SK-N-SH treated with all-trans-retinoic acid at 6 μM for 48 hours (cell line): Measurements from ENCODE around the gene ZNF689.

Experiments used
- ATAC-seq: fragments of 200-7000 bp; cut with Tn5 transposase; 3 replicates; pipeline ENCODE4 v1.9.1; 2020; ENCODE audit warnings: mild to moderate bottlenecking, moderate library complexity
- ARNTL ChIP-seq: fragments of 450-650 bp; formaldehyde crosslinking; IDR thresholded peaks from 2 replicates; pipeline ENCODE4 v1.5.0; 2020; ENCODE audit warnings: low read depth, mild to moderate bottlenecking, moderate library complexity, borderline replicate concordance
- BACH2 ChIP-seq: fragments of 250-450 bp; sonication (Bioruptor Pico); IDR thresholded peaks from 2 replicates; pipeline ENCODE4 v1.9.0; 2021; ENCODE audit warnings: mild to moderate bottlenecking, borderline replicate concordance
- CSDC2 ChIP-seq: fragments of 250-450 bp; sonication (Bioruptor Pico); IDR thresholded peaks from 2 replicates; pipeline ENCODE4 v1.5.0; 2020; ENCODE audit warnings: mild to moderate bottlenecking, moderate library complexity
- ESRRG ChIP-seq: fragments of 250-450 bp; sonication (Bioruptor Pico); IDR thresholded peaks from 2 replicates; pipeline ENCODE4 v1.6.1; 2021; ENCODE audit warnings: mild to moderate bottlenecking
- GLIS3 ChIP-seq: fragments of 250-450 bp; sonication (Bioruptor Pico); IDR thresholded peaks from 2 replicates; pipeline ENCODE4 v1.5.0; 2020; ENCODE audit warnings: mild to moderate bottlenecking, moderate library complexity
- ISL1 ChIP-seq: fragments of 250-450 bp; sonication (Bioruptor Pico); IDR thresholded peaks from 2 replicates; pipeline ENCODE4 v2.1.2; 2022; ENCODE audit warnings: mild to moderate bottlenecking, moderate library complexity
- PPARA ChIP-seq: fragments of 250-450 bp; sonication (Bioruptor Pico); IDR thresholded peaks from 2 replicates; pipeline ENCODE4 v1.5.0; 2020; ENCODE audit warnings: mild to moderate bottlenecking, borderline replicate concordance
- RARB ChIP-seq: fragments of 250-450 bp; sonication (Bioruptor Pico); IDR thresholded peaks from 2 replicates; pipeline ENCODE4 v1.8.0; 2021; ENCODE audit warnings: mild to moderate bottlenecking, moderate library complexity
- SNAI2 ChIP-seq: fragments of 250-450 bp; sonication (Bioruptor Pico); IDR thresholded peaks from 2 replicates; pipeline ENCODE4 v1.5.0; 2020; ENCODE audit warnings: mild to moderate bottlenecking, moderate library complexity
- TCF4 ChIP-seq: fragments of 250-450 bp; sonication (Bioruptor Pico); IDR thresholded peaks from 2 replicates; pipeline ENCODE4 v1.8.0; 2021; ENCODE audit warnings: mild to moderate bottlenecking, moderate library complexity, borderline replicate concordance
- TOX ChIP-seq: fragments of 250-450 bp; sonication (Bioruptor Pico); IDR thresholded peaks from 2 replicates; pipeline ENCODE4 v1.8.0; 2021; ENCODE audit warnings: mild to moderate bottlenecking, moderate library complexity, borderline replicate concordance
- ZC3H10 ChIP-seq: fragments of 250-450 bp; sonication (Bioruptor Pico); IDR thresholded peaks from 2 replicates; pipeline ENCODE4 v1.5.1; 2021; ENCODE audit warnings: mild to moderate bottlenecking, moderate library complexity
- ZFP3 ChIP-seq: fragments of 250-450 bp; sonication (Bioruptor Pico); IDR thresholded peaks from 2 replicates; pipeline ENCODE4 v1.5.0; 2020; ENCODE audit warnings: mild to moderate bottlenecking, moderate library complexity
- ZFP30 ChIP-seq: fragments of 450-650 bp; formaldehyde crosslinking; IDR thresholded peaks from 2 replicates; pipeline ENCODE4 v1.5.0; 2022; ENCODE audit warnings: mild to moderate bottlenecking, moderate library complexity
- ZNF70 ChIP-seq: fragments of 450-650 bp; formaldehyde crosslinking; IDR thresholded peaks from 2 replicates; pipeline ENCODE4 v1.5.0; 2020; ENCODE audit warnings: mild to moderate bottlenecking, moderate library complexity
- TF ChIP-seq, protein P1 (sequence below): fragments of 250-450 bp; sonication (Bioruptor Pico); IDR thresholded peaks from 2 replicates; pipeline ENCODE4 v1.8.0; 2020; ENCODE audit warnings: mild to moderate bottlenecking, moderate library complexity, borderline replicate concordance
- TF ChIP-seq, protein P2 (sequence below): fragments of 250-450 bp; sonication (Bioruptor Pico); IDR thresholded peaks from 2 replicates; pipeline ENCODE4 v1.5.1; 2021; ENCODE audit warnings: mild to moderate bottlenecking, moderate library complexity
- TF ChIP-seq, protein P3 (sequence below): fragments of 250-450 bp; sonication (Bioruptor Pico); IDR thresholded peaks from 2 replicates; pipeline ENCODE4 v1.5.0; 2020; ENCODE audit warnings: mild to moderate bottlenecking, moderate library complexity
- TF ChIP-seq, protein P4 (sequence below): fragments of 250-450 bp; sonication (Bioruptor Pico); IDR thresholded peaks from 2 replicates; pipeline ENCODE4 v1.5.1; 2020; ENCODE audit warnings: low read depth, mild to moderate bottlenecking, moderate library complexity

The ZNF689 gene

DNA sequence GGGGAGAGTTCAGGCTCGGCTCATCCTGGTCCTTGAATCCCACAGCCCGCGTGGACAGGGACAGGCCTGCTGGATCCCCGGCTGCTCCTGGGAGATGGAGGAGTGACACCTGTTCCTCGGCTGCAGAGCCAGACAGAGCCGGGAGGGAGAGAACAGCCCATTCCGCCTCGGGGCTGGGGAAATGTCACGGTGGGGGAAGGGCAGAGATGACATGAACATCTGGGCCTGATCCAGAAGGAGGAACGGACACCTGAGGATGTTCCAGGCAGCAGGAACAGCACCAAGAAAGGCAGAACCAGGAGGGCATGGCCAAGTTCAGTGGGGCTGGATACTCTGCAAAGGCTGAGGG is 54.1 kb downstream of the ZNF689 start (continued):
- TF ChIP-seq, protein P1, sequence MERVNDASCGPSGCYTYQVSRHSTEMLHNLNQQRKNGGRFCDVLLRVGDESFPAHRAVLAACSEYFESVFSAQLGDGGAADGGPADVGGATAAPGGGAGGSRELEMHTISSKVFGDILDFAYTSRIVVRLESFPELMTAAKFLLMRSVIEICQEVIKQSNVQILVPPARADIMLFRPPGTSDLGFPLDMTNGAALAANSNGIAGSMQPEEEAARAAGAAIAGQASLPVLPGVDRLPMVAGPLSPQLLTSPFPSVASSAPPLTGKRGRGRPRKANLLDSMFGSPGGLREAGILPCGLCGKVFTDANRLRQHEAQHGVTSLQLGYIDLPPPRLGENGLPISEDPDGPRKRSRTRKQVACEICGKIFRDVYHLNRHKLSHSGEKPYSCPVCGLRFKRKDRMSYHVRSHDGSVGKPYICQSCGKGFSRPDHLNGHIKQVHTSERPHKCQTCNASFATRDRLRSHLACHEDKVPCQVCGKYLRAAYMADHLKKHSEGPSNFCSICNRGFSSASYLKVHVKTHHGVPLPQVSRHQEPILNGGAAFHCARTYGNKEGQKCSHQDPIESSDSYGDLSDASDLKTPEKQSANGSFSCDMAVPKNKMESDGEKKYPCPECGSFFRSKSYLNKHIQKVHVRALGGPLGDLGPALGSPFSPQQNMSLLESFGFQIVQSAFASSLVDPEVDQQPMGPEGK (CRISPR knock-in tag): no peak
- TF ChIP-seq ZNF70 (CRISPR knock-in tag): no peak

DNA sequence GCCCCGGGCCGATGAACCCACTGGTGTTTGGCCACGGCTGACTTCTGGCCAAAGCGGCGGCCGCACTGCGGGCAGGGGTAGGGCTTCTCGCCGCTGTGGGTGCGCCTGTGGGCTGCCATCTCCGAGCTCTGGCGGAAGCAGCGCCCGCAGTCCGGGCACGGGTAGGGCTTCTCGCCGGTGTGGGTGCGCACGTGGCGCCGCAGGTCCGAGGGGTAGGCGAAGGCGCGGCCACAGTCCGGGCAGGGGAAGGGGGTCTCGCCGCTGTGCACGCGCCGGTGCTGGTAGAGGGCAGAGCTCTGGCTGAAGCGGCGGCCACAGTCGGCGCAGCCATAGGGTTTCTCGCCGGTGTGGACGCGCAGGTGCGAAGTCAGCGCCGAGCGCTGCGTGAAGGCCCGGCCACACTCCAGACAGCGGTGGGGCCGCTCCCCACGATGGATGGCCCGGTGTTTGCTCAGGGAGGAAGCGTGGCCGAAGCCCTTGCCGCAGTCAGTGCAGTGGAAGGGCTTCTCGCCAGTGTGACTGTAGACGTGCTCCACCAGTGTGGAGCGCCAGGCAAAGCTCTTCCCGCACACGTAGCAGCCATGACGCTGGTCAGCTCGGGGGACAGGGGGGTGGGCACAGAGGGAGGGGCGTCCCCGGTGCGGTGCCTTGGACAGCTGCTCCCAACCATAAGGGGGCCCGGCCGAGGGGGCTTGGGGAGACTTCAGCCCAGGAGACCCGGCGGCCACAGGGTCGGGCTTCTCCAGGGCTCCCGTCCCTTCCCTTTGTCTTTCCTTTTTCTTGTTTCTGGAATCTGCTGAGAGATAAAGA is 54.7 kb downstream of the ZNF689 start:
- no peak for ATAC-seq

DNA sequence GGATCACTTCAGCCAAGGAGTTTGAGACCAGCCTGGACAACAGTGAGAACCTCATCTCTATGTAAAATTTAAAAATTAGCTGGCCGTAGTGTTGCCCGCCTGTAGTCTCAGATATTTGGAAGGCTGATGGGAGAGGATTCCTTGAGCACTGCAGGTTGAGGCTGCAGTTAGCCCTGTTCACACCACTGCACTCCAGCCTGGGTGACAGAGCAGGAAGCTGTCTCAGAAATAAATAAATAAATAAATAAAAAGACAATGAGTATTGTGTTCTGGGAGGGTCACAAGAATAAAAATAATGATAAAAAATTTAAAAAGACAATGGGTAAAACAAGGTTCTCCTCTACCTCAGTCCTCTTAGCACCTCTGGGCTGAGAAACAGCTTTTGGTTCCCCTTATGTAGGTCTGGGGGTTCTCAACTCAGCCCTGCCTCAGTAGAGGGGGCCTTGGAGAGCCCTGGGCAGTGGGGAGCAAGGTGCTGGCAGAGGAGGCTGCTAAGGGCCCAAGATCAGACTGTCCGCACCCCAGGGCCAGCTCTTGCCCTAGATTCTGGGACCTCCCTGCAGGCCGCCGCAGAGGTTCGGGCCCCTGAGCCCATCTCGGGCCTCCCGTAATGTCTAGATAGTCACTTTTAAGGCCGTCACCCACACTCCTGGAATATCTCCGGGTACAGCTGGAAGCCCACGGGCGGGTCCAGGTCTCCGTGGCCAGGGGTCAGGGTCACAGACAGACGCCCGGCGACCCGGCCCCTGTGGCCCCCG is 55.5 kb downstream of the ZNF689 start:
- no peak for ATAC-seq

More for the DNA sequence above, 54.7 kb downstream of the ZNF689 start:
- TF ChIP-seq TOX (CRISPR knock-in tag) (no peak), ISL1 (no peak), ZFP30 (CRISPR knock-in tag) (no peak), ESRRG (no peak), TCF4 (CRISPR knock-in tag) (no peak), ARNTL (CRISPR knock-in tag) (no peak), PPARA (CRISPR knock-in tag) (no peak), GLIS3 (CRISPR knock-in tag) (no peak), RARB (no peak)
- TF ChIP-seq, protein P2, sequence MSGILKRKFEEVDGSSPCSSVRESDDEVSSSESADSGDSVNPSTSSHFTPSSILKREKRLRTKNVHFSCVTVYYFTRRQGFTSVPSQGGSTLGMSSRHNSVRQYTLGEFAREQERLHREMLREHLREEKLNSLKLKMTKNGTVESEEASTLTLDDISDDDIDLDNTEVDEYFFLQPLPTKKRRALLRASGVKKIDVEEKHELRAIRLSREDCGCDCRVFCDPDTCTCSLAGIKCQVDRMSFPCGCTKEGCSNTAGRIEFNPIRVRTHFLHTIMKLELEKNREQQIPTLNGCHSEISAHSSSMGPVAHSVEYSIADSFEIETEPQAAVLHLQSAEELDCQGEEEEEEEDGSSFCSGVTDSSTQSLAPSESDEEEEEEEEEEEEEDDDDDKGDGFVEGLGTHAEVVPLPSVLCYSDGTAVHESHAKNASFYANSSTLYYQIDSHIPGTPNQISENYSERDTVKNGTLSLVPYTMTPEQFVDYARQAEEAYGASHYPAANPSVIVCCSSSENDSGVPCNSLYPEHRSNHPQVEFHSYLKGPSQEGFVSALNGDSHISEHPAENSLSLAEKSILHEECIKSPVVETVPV (CRISPR knock-in tag): no peak

More for the DNA sequence above, 55.5 kb downstream of the ZNF689 start:
- TF ChIP-seq PPARA (CRISPR knock-in tag) (no peak), ZFP3 (CRISPR knock-in tag) (no peak), ESRRG (no peak), ARNTL (CRISPR knock-in tag) (no peak), CSDC2 (CRISPR knock-in tag) (no peak), BACH2 (no peak), ZC3H10 (no peak), RARB (no peak), SNAI2 (no peak), ISL1 (no peak)
- TF ChIP-seq, protein P2 (CRISPR knock-in tag): no peak
- TF ChIP-seq, protein P3, sequence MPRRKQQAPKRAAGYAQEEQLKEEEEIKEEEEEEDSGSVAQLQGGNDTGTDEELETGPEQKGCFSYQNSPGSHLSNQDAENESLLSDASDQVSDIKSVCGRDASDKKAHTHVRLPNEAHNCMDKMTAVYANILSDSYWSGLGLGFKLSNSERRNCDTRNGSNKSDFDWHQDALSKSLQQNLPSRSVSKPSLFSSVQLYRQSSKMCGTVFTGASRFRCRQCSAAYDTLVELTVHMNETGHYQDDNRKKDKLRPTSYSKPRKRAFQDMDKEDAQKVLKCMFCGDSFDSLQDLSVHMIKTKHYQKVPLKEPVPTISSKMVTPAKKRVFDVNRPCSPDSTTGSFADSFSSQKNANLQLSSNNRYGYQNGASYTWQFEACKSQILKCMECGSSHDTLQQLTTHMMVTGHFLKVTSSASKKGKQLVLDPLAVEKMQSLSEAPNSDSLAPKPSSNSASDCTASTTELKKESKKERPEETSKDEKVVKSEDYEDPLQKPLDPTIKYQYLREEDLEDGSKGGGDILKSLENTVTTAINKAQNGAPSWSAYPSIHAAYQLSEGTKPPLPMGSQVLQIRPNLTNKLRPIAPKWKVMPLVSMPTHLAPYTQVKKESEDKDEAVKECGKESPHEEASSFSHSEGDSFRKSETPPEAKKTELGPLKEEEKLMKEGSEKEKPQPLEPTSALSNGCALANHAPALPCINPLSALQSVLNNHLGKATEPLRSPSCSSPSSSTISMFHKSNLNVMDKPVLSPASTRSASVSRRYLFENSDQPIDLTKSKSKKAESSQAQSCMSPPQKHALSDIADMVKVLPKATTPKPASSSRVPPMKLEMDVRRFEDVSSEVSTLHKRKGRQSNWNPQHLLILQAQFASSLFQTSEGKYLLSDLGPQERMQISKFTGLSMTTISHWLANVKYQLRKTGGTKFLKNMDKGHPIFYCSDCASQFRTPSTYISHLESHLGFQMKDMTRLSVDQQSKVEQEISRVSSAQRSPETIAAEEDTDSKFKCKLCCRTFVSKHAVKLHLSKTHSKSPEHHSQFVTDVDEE: no peak
- TF ChIP-seq, protein P4, sequence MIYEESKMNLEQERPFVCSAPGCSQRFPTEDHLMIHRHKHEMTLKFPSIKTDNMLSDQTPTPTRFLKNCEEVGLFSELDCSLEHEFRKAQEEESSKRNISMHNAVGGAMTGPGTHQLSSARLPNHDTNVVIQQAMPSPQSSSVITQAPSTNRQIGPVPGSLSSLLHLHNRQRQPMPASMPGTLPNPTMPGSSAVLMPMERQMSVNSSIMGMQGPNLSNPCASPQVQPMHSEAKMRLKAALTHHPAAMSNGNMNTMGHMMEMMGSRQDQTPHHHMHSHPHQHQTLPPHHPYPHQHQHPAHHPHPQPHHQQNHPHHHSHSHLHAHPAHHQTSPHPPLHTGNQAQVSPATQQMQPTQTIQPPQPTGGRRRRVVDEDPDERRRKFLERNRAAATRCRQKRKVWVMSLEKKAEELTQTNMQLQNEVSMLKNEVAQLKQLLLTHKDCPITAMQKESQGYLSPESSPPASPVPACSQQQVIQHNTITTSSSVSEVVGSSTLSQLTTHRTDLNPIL (CRISPR knock-in tag): no peak
